ENCODE measurements around the gene BAIAP2.

BAIAP2 gene

DNA sequence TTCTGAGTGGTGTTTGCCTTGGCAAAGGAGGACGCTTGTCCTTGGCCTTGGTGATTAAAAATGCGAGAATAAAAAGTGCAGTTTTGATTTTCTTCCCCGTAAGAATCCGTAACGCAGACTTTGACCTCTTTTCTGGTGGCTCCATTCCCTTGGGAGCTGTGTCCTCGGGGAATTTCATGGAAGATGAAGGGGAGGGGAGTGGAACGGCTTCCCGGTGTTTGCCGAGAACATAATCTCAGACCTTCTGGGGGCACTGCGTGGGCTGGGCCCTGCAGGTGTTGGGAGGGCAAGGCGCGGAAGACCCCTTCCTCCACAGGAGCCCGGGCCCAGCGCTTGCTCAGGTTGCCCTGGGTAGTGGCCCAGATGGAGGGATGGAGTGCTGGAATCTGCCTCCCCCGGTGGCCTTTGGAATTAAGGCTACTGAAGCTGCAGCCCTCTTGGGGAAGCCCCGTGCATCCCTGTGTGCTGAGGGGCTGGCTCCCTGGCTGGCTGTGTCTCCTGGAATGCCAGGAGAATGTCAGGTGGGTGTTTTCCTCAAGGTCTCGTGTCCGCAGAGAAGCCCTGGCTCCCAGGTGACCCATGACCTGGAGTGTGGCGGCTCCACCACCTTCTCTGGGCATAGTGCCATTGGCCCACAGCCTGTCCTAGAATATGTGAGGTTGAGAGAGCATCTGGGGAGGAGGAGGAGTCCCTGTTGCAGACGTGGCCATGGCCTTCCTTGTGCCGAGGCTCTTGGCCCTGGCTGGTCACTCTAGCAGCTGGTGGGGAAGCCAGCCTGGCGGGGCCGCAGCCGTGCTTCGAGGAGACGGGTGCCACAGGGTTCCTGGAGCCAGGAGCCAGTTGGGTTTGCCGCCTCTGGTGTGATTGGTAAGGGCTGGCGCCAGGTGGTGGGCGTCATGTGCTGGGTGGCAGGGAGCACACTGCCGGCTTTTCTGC is 3.1 kb downstream of the BAIAP2 start:
- no peak for DNase-seq

DNA sequence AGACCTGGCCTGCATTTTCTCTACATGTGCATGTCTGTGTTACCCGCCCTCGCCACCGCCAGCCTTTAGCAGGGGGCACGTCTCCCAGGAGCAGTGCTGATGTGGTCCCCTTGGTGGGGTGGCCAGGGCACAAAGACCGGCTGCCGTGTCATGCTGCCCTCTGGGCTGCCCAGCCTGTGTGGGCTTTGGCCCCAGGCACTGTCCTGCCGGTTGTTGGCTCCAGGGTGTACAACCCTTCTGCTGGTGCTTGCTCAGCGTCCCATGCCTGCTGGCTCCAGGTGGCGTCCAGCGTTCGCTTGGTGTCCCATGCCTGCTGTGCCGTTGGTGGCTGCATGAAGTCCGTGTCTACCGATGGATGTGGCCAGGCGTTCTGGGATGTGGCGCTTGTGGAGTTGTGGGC is 4.1 kb downstream of the BAIAP2 start:
- DNase-seq: no peak

DNA sequence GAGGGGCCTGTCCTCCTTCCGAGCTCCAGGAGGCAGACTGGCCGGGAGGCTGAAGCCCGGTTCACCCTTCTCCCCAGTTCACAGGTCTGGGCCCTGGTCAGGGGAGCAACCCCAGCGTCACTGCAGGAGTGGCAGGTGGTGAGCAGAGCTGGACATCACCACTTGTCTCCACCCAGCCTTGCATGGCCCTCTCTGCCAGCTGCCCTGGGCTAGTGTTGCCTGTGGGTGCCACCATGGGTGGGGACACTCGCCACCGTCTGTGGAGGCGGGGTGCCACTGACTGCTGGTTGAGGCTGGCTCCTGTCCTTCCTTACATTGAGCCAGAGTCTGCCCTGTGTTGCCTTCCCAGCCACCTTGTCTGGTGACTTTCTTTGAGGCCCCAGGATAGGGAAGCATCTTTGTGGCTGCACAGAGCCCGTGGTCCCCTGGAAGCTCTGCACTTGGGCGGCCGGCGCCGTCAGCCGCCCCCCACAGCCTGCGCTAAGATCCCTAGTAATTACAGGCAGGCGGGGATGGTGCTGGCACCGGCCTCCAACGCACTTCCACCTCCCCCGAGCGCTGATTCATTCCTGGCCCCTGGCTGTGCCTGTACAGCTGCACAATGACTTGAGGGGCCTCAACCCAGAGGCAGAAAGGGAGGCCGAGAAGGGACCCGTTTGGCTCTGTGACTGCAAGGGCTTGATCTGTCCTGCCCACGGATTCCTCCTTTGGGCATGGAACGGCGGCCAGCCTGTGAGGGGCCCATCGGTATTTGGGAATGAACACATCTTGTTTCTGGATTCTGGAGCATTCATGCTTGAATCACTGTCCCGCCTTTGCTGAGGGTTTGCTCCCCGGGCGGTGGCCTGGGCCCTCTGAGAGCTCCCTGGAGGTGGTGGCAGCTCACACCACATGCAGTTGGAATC is 5.2 kb downstream of the BAIAP2 start:
- DNase-seq: peak in 2 of 3 experiments; percentile 40 to 72

DNA sequence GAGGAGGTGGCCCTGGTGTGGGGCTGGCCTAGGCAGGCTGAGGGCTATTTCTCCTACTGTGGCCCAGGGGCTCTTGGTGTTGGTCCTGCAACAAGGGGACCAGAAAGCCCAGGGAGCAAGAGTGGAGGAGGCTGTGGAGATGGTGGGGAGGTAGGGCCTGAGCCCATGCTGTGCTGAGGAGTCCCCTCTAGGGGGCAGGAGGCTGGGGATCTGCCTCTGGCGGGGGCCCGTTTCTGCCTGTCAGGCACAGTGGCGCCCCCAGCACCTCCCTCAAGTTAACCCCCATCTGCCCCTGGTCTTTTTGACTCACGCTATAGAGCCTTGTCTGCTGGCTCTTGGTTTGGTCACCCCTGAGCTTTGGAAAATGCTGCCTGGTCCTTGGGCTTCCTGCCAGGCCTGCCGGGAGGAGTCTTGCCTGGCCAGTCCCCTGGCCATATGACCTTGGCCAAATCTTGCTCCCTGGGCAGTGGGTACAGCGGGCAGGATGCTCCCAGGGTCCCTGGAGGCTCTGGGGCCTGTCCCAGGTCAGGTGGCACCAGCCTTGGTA is 5.9 kb downstream of the BAIAP2 start:
- DNase-seq: no peak

DNA sequence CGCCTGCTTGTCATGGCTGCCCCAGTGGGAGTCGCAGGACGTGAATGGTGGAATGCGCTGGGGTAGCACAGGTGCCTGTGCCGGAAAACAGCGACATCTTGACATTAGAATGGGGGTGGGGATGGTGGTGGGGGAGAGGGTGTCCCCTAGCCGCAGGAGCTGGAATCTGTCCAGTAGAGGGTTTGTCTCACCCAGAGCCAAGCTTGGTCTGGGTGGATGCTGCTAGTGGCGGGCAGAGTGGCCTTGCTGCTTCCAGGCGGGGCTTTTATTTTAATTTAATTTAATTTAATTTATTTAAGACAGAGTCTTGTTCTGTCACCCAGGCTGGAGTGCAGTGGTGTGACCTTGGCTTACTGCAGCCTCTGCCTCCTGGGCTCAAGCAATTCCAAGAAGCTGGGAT is 7.7 kb downstream of the BAIAP2 start:
- no peak for DNase-seq

DNA sequence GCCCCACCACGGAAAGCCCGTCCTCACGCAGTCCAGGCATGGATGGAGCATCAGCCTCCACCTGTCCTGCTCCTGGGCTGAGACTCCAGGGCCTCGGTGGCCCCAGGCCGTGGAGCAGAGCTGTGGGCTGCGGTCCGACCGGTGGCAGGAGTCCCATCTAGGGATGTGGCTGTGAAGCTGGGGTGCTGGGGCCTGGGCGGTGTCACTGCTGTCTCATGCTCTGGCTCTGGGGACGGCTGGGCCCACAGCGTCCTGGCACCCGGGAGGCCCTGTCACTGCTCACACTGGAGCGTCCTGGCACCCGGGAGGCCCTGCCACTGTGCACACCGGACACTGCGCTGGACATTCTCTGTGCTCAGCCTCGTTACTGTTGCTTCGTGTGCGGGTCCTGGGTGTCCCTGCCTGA is 8.4 kb downstream of the BAIAP2 start:
- no peak for DNase-seq

DNA sequence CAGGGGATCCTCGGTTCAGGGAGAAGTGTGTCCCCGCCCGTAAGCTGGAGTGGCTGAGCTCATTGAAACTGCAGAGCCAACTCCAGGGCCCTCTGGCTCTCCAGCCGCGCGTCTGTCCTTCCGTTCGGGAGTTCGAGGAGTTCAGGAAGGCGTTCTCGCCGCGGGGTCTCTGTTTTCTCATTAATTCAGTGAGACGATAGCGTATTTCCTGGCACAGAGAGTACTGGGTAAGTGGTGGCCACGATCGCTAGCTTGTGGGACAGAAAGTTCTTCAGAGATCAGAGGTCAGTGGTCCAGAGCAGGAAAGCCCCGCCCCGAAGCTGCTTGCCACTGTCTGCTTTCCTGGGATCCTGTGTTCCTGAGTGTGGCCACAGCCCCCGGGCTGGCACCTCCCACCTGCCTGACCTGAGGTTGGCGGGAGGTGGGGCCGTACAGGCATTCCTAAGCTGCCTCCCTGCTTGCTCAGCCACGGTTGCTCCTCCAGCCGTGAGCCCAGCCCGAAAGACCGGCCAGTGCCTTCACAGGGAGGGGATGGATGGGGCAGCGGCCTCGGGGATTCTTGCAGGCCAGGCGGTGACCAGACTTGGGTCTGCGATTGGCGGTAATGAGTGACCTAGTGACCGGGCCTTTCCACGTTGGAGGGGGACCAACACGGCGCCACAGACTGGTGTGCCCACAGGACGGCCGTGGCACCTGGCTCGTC is 8.9 kb downstream of the BAIAP2 start:
- DNase-seq: no peak

DNA sequence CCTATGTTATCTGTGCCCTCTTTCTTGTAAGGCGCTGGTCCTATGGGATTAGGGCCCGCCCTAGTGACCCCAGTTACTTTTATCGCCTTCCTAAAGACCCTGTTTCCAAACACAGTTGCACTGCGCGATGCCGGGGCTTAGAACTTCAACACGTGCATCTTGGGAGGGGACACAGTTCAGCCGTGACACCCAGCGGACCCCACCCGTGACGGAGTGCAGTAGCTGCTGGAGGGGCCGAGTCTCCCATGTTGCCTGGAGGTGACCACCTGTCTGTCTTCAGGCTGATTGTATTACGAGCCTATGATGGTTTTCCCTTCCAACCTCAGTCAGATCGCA is 9.4 kb downstream of the BAIAP2 start:
- DNase-seq: no peak

DNA sequence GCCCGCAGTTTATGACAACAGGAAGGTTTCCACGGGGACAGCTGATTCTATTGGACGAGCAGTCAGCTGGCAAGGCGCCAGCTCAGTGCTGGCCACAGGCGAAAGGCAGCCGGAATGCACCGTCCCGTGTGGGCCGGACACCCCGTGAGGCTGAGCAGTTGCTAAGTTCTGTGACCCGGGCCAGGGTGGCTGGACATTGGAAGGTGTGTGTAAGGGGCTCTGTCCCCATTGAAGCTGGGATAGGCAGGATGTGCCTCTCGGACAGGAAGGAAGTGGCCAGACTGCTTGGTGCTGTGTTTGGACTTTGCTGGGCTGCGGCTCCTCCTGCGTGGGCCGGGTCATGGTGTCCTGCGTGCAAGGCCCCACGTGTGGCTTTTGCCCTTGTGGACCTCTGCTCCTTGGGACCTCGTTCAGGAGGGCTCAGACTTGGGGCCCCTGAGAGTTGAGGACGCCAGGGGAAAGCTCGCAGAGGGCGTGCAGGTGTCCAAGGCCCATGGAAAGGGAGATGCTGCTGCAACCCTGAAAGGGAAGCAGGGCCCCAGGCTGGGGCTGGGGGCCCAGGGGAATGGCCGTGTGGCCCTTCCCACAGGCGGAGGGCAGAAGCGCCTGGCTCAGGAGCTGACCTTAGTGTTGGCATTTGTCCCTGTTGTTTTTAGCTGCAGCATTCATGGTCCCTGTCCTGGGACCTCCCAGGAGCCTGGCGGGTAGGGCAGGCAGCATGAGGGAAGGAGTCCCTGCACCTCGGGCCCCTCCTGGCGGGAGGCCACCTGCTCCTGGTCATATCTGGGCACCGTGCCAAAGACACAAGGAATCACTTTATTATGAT is 10.0 kb downstream of the BAIAP2 start:
- peak; percentile 58 to 82 (median 59) for DNase-seq

DNA sequence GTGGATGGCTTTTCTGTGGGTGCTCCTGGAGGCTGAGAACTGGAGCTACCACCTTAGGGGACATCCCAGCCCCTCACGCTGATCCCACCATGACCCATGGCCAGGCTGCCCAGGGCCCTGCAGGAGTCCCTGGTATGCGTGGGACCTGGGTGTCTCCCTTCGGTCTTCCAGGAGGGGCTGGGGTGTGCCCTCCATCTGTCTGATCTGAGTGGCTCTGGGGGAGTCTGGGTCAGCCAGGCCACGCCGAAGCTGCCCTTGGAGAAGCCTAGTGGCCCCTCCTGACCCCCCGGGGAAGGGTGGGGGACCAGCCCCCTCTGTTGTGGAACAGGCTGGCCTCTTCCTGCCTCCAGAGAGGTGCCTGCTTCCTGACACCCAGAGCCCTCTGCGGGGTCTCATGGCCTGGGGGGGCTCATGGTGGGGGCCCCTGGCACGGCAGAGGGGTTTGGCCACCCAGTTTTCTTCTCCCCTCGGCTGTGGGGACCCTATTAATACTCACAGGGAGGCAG is 10.7 kb downstream of the BAIAP2 start:
- no peak for DNase-seq

DNA sequence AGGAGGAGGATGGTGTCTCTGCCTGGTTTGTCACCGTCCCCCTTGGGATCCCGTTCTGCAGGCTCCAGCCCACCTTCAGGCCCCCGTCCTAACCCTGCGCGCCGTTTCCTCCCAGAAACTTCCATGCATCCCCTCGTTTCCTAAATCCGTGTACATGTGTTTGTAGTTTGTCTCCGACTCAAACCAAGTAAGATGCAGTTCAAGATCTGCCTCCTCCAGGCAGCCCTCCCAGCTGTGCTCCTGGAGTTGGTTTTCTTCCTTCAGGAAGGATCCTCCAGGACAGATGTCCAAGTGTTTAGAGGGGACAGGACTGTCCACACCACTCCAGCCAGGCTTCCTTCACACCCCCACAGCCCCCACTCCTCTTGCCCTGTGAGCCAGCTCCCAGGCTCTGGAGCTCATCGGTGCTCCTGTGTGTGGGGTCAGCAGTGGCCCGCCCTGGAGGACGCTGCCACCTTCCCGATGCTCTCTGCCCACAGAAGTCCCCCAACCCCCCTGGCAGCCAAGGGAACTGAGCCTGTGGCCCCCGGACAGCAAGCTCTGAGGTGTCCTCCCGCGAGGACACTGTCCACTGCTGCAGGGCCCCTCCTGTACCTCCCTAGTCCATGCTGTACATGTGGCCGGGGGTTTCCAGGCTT is 11.3 kb downstream of the BAIAP2 start:
- no peak for DNase-seq

DNA sequence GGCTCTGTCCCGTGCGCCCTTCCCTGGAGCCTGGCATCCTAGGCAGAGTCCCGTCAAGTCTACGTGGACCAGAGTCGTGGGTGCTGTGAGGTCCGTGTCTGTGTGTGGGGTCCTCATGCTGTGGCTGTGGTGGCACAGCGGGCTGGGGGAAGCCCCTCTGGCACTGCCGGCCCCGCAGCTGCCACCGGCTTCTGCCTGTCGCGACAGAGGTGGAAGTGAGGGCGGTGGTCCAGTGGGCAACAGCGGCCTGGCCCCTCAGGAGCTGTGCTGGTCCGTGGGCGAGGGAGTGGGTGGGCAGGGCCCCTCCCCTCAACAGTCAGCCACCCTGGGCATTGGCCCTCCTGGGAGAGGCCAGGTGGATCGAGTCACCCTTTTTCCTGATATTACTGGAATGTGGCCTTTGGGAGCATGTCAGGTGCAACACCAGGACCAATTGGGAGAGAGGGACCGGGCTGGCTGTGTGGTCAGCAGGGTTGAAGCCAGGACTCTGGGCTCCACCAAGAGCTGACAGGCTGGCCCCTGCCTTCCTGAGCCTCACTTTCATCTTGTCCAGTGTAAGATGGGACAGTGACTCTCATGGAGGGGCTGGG is 11.9 kb downstream of the BAIAP2 start:
- no peak for DNase-seq

DNA sequence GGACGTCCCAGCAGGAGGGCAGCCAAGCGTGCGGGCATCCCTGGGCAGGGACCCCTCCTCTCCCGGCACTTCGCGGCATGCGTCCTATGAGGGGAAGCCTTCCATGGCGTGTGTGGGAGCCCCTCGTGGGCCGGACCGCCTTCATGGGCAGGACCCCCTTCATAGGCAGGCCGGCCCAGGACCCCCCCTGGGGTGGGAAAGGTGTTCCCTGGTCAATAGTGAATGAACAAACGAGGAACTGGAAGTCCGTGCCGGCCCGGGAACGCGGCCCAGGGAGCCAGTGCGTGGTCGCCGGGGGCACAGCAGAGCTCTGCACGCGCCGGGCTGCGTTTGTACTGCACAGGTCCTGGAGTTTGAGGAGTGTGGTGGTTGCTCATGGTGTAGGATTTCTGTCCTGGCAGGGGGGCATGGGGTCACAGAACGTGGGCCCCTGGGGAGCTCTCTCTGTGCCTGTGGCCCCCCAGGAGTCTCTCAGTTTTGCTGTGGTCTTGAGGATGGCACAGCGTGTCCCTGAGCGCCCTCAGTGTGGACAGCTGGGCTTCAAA is 13.9 kb downstream of the BAIAP2 start:
- DNase-seq: no peak

DNA sequence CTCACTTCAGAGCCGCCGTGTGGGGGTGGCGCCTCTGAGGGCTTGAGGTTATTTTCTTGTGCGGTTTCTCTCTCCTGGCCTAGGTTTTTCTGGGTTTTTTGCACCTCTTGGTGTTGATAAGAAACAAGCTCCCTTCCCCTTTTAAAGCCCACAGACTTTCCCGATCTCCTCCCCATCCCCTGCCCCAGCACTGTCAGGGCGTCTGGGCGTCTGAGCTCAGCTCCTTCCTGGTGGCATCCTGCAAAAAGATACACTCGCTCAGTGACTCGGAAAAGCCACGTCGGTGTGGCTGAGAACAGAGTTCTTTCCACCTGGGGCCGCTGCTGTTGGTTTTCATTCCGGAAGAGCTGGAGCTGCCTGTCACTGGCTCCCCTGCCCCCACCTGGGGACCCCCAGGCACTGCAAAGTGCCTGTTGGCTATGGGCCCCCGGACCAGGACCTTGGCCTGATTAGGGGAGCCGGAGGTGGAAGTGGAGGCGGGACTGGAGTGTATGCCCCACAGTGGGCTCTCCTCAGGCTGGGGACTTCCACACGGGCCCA is 14.5 kb downstream of the BAIAP2 start:
- DNase-seq: no peak

DNA sequence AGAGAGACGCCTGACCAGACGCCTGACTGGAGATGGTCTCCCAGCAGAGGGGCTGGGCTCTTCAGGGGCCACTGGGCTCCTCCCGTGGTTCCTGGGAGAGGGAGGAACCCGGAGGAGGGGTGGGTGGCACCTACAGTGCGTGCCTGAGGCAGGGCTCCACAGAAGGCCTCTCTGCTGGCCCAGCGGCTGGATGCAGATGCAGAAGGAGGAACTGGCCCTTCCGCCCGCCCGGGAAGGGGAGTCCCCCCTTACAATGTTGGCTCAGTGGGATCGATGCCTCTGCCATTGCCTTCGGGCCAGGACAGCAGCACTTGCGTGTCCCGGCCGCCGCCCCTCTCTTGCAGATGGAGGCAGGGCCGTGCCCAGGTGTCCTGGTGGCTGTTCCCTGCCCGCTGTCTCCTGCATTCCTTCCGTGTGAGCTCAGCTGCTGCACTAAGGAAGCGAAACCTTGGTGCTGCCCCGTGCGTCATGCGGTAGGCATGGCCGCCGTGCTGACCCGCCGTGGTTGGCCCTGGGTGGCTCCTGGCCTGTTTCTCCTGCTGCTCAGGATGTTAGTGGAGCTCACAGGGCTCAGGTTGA is 15.1 kb downstream of the BAIAP2 start:
- no peak for DNase-seq

DNA sequence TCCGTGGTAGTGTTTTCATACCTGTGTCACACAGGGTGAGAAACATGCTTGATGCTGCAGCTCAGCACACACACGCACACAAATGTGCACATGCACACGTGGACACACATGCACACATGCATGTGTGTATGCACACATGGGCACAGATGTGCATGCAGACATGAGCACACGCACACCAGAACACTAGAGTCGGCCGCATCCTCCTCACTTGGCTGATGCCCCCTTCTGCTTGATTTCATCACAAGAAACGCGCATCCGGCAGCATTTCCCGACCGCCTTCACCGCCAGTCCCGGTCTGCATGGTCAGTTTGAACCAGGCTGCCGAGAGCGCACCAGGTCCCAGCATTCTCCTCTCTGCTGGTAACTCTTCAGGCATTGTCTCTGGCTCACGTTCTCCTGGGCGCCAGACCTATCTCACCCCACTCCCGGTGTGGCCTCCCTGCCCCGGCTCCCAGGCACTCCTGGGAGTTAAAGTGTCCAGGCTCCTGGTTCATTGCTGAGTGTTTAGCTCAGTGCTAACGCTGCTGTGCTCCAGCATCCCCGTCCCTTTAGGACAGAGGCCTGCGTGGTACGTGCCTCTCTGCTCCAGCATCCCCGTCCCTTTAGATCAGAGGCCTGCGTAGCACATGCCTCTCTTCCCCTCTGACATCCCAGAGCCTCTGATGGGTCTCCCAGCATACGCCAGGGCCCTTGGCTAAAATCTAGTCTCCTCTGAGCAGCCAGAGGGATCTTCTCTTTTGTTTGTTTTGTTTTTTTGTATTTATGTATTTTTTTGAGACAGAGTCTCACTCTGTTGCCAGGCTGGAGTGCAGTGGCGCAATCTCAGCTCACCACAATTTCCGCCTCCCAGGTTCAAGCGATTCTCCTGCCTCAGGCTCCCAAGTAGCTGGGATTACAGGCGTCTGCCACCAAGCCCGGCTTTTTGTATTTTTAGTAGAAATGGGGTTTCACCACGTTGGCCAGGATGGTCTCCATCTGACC is 16.0 kb downstream of the BAIAP2 start:
- DNase-seq: no peak

DNA sequence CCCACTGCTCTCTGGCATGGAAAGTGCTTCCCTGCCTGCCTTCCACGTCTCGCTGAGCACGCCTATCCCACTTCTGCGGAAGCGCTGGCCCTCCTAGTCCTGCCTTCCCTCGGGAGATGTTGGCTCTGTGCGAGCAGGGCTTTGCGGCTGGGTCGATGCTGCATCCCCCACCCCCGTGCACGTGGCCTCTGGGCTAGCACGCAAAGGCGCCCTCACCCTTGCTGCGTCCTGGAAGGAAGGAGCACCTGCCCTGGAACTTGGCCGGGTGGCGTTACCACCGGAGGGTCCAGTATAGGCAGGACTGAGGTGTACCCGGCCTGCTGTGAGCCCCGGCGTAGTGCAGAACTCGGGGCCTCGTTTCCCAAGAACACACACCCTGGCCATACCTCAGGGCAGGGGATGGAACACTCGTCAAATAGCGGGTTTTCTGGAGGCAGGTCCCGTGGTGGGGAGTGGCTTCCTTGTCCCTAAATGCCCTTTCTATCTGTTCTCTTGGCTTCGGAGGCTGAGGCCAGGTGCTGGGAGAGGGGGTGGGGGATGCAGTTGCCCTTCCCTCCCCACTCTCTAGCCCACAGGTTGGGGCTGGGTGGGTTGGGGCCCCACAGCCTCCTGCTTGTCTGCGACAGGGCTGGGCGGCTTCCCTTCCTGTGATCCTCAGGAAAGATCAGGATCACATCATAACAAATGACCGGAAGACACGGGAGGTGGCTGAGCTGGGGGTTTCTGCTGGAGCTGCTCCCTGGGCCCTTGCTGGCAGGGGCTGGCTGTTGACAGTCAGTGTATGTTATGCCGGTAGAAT is 17.4 kb downstream of the BAIAP2 start:
- peak; percentile 54 to 75 (median 58) for DNase-seq

Data from NCI-H1417 (cell line).